ENCODE data around the gene CORO1C.

Gene CORO1C

DNA sequence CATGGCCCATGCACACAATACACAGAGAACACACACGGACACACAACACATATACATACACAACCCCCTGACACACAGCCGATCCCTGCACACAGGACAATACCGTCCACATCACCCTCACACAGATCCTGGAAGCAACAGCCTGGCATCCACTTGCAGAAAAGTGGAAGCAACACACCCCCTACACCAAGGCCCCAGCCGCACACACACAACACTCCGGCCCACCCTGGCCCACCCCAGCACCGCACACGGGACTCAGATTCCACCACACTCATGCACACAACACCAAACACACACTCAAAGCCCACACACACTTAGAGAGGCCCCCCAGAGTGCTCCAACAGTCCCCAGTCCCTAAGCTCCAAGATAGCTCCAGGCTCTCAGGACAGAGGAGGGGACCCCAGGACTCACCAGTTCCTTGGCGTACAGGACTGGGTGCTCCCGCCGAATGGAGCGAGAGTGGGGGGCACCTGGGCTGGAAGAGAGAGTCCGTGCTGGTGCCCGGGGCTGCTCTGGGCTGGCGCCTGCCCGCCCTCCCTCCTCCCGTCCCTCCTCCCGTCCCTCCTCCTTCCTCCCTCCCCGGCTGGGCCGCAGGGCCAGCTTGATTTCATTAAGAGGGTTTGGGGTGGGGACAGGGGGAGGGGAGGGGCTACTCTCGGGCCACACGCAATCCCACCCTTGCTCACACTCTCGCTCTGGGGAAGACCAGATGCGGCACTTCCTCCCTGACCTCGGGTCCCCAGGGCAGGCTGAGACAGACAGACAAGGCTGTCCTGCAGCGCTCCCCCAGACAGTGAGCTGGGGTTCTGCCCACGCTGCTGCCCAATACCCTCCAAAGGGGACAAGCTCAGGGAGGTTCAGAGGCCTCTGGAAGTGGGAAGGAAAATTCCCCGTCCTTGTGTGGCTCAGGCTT is 133.5 kb downstream of the CORO1C start, which contains the start of gene TMEM119:
Gene TMEM119 (minus strand): TSS at position 526 of the 913 bp plus-strand sequence. CDS start 5,701 bp downstream, outside the sequence.
- no peak for DNase-seq

DNA sequence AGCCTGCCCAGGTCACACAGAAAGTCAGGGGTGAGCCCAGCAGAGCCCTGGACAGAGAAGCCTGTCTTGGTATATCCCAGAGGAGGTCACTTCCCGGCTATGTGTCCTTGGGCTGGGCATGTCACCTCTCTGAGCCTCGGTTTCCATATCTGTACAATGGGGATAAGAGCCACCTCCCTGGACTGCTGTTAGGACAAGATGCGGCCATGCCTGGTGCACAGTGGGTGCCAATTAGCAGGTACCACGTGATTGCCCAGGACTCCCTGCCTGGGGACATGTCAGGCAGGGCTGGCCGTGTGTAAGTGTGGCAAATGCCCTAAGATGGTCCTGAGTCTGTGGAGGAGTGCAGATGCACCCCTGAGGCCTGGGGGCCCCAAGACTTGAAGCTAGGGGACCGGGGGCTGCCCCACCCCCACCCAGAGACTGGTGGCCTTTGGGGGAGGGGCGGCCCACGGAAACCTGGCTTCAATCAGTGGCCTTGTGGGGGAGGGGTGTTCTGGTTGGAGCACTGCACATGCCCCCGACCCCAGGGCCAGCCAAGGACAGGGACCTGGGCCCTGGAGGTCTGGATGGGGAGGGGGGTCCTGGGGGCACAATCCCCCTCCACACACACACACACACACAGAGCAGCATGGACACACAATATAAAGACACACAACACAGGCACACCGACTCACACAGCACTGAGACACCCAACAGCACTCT is 134.3 kb downstream of the CORO1C start:
- no peak for DNase-seq

DNA sequence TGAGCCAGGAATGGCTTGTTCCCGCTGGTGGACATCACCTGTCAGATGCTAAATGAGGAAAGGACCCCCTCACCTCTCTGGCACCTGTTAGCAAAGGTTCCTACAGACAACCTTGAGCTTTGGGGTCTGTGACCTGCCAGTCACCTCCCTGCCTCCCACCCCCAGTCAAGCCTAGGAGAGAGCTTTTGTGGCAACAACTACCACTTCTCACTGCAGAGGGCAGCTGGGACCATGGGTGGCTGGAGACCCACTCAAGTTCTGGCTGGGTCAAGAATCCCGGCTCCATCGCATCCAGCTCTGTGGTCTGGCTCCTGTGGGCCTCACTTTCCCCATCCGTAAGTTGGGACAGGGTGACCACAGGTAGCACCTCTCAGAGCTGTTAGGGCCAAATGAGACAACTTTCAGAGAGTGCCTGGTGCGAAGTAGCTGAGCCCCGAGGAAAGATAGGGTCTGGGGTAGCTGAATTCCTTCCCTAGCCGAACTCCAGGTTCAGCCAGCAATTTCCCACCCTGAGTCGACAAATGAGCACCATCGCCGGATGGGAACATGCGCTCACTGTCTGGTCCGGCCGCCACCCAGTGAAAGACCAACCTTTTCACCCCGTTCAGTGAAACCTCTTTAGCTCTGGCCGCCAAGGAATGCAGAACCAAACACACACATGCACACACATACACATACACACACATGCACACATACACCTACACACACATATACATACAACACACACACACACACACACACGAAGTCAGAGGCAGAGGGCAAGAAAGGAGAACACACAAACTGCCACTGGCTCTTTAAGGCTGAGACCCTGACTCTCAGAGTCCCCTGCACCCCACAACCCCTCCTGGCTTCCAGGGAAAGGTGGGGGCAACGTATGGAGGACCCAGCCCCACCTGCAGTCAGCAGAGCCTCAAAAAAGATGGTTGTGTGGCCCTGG is 135.3 kb downstream of the CORO1C start:
- DNase-seq, result no peak
